Left ventricle myocardium inferior (tissue), 1 donor: Measurements from ENCODE around the gene ZNF397. TPM values are rescaled to one million over a fixed set of nuclear protein-coding genes. Genes with fewer than 3 reads are reported as not detected.

Source experiments
- DNase-seq: peaks from one replicate; pipeline ENCODE4 v3.0.0-alpha.2; 2020
- H3K27ac ChIP-seq: fragments of 200-600 bp; replicated peaks from 2 replicates; pipeline ENCODE4 v1.8.0; 2021
- H3K27me3 ChIP-seq: fragments of 200-600 bp; 2 replicates; pipeline ENCODE4 v1.8.0; 2021; ENCODE audit warnings: low read depth
- H3K36me3 ChIP-seq: fragments of 200-600 bp; 2 replicates; pipeline ENCODE4 v1.8.0; 2021
- H3K4me1 ChIP-seq: fragments of 200-600 bp; 2 replicates; pipeline ENCODE4 v1.8.0; 2021
- H3K4me3 ChIP-seq: fragments of 200-600 bp; 2 replicates; pipeline ENCODE4 v1.8.0; 2021; ENCODE audit warnings: mild to moderate bottlenecking, moderate library complexity
- H3K9me3 ChIP-seq: fragments of 200-600 bp; replicated peaks from 2 replicates; pipeline ENCODE4 v1.8.0; 2021
- intact Hi-C: fragments of 100-400 bp; cut with micrococcal nuclease; formaldehyde crosslinking; loops from one replicate; pipeline ENCODE4 v1.11.0; 2022
- total RNA-seq: library from RNA; stranded (reverse); fragmentation: NEBNext Ultra II Directional; extraction: Animal tissue kit (Norgen Biotek cat#: 25700); gene quantifications from one replicate; pipeline ENCODE4 v1.2.1, GENCODE V29; 2021
- TF ChIP-seq, protein P1 (sequence below): fragments of 200-600 bp; IDR thresholded peaks from 2 replicates; pipeline ENCODE4 v1.8.0; 2021; ENCODE audit warnings: antibody characterized with exemption, mild to moderate bottlenecking, borderline replicate concordance
- donor health status: DM: no; HTN: yes; CAD: no; lungs with severe emphysema.

The ZNF397 gene
- total RNA-seq, 1 donor from 2014 or later = 13.4 TPM

GRCh38 chr18:35220424-35220823 is 20.4 kb upstream of the ZNF397 start:
- no peaks in the 10 kb centered on the region for H3K27me3 ChIP-seq
- DNase-seq = no peak
- no peaks in the 10 kb centered on the region for H3K9me3 ChIP-seq
- TF ChIP-seq, protein P1, sequence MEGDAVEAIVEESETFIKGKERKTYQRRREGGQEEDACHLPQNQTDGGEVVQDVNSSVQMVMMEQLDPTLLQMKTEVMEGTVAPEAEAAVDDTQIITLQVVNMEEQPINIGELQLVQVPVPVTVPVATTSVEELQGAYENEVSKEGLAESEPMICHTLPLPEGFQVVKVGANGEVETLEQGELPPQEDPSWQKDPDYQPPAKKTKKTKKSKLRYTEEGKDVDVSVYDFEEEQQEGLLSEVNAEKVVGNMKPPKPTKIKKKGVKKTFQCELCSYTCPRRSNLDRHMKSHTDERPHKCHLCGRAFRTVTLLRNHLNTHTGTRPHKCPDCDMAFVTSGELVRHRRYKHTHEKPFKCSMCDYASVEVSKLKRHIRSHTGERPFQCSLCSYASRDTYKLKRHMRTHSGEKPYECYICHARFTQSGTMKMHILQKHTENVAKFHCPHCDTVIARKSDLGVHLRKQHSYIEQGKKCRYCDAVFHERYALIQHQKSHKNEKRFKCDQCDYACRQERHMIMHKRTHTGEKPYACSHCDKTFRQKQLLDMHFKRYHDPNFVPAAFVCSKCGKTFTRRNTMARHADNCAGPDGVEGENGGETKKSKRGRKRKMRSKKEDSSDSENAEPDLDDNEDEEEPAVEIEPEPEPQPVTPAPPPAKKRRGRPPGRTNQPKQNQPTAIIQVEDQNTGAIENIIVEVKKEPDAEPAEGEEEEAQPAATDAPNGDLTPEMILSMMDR = no peak
- H3K4me3 ChIP-seq = no peak overlapping the region
- H3K36me3 ChIP-seq = no peaks in the 10 kb centered on the region
- no peaks in the 10 kb centered on the region for H3K4me1 ChIP-seq
- no peak overlapping the region for H3K27ac ChIP-seq
- intact Hi-C loops = no loop called here

- H3K27me3 ChIP-seq = no peaks in the 10 kb centered on the region
- no peak overlapping the region for H3K27ac ChIP-seq
- DNase-seq = no peak
- no peaks in the 10 kb centered on the region for H3K36me3 ChIP-seq
- TF ChIP-seq, protein P1 = no peak
- H3K4me3 ChIP-seq = no peak overlapping the region
- no peaks in the 10 kb centered on the region for H3K9me3 ChIP-seq
- no peaks in the 10 kb centered on the region for H3K4me1 ChIP-seq
- intact Hi-C loops = no loop called here
Measured at GRCh38 chr18:35223797-35224196, 17.0 kb upstream of the ZNF397 start.

DNA sequence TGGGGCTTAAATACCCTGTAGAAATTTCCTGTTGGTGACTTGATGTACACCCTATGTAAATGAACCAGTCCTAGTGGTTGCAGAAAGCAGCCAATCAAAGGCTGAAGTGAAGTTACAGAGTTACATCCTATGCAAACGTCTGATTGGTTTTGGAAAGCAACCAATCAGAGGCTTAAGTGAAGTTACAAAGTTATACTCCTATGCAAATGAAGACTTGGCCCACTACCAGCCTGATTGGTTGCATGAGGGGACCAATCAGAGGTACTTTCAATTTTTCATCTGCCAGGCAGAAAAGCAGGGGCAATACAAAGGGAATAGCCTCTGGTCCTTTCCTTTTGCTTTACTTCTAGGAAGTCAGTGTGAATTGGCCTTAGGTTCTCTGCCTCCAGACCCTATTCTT is 13.6 kb upstream of the ZNF397 start:
- Histone ChIP-seq H3K27ac (no peak overlapping the region), H3K36me3 (no peaks in the 10 kb centered on the region), H3K9me3 (no peaks in the 10 kb centered on the region), H3K4me3 (no peak overlapping the region), H3K27me3 (no peaks in the 10 kb centered on the region), H3K4me1 (no peaks in the 10 kb centered on the region)
- intact Hi-C loops = no loop called here
- TF ChIP-seq, protein P1 = no peak
- DNase-seq = no peak

GRCh38 chr18:35231052-35231451 is 9.8 kb upstream of the ZNF397 start:
- Histone ChIP-seq H3K27ac (no peak overlapping the region), H3K36me3 (no peaks in the 10 kb centered on the region), H3K9me3 (no peaks in the 10 kb centered on the region), H3K4me3 (peak overlapping the region; percentile 28), H3K4me1 (no peaks in the 10 kb centered on the region), H3K27me3 (no peaks in the 10 kb centered on the region)
- DNase-seq = peak; percentile 72
- intact Hi-C loops = loop anchor here (2.0 kb wide), 1 partner anchor 124 kb away; no protein-coding TSS in a partner anchor
- TF ChIP-seq, protein P1 = peak; percentile 98

- no peak for DNase-seq
- Histone ChIP-seq H3K4me1 (peaks cover 8% of the 10 kb centered on the region), H3K4me3 (no peak overlapping the region), H3K36me3 (no peaks in the 10 kb centered on the region), H3K27me3 (no peaks in the 10 kb centered on the region), H3K9me3 (no peaks in the 10 kb centered on the region), H3K27ac (no peak overlapping the region)
- intact Hi-C loops = no loop called here
- TF ChIP-seq, protein P1 = no peak
Measured at GRCh38 chr18:35236571-35237363, 4.1 kb upstream of the ZNF397 start.
